GM12875 (cell line): ENCODE data around the gene STAT4.

ENCODE experiments used
- H3K4me3 ChIP-seq: one replicate; pipeline ENCODE4 v1.5.1; 2011; ENCODE audit warnings: low read depth, low read length, control low read depth
- TF ChIP-seq, protein P1 (sequence below): IDR thresholded peaks from 2 replicates; pipeline ENCODE4 v1.5.1; 2011; ENCODE audit warnings: low read depth, mild to moderate bottlenecking, control low read depth, inconsistent platforms, low read length, moderate library complexity, borderline replicate concordance; ENCODE audit not compliant: insufficient read depth

The STAT4 gene

DNA sequence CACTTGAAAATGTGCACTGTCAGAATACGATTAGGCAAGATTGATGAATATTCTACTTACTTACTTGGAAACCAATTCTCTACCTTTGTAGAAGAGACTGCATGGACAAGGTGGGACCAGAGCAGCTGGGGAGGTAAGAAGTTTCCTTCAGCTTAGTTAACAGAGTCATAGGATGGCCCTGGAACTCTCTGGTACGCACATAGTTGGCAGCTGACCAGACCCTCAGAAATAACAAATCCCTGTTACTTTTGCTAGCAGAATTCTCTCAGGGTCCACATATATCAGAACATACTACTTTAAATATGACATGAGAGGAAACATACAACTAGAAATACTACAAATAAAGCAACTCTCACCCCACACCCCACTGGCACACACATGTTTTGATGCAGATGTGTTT is 112.1 kb downstream of the STAT4 start:
- H3K4me3 ChIP-seq = no peak overlapping the region
- TF ChIP-seq, protein P1, sequence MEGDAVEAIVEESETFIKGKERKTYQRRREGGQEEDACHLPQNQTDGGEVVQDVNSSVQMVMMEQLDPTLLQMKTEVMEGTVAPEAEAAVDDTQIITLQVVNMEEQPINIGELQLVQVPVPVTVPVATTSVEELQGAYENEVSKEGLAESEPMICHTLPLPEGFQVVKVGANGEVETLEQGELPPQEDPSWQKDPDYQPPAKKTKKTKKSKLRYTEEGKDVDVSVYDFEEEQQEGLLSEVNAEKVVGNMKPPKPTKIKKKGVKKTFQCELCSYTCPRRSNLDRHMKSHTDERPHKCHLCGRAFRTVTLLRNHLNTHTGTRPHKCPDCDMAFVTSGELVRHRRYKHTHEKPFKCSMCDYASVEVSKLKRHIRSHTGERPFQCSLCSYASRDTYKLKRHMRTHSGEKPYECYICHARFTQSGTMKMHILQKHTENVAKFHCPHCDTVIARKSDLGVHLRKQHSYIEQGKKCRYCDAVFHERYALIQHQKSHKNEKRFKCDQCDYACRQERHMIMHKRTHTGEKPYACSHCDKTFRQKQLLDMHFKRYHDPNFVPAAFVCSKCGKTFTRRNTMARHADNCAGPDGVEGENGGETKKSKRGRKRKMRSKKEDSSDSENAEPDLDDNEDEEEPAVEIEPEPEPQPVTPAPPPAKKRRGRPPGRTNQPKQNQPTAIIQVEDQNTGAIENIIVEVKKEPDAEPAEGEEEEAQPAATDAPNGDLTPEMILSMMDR = no peak

DNA sequence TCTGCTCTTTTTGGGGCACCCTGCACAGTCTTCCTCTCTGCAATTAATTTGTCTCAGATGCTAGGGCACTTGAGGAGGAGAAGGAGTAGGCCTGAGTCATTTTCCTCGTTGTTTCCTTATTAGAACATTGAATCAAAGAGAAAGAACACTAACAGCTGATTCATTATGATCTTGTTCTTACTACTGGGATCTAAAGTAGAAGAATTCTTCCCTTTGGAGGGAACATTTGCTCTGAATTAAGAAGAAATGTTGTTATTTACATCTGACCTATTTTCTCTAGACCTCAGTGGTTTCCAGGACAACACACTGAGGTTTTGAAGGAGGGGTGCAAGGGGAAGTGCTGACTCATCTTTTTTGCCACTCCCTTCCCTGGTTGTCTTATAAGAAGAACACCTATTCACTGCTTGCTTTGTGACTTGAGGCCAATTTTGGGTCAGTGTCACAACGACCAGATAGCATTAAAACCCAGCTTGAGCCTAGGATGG is 112.5 kb downstream of the STAT4 start:
- H3K4me3 ChIP-seq = no peak overlapping the region
- TF ChIP-seq, protein P1 = no peak

DNA sequence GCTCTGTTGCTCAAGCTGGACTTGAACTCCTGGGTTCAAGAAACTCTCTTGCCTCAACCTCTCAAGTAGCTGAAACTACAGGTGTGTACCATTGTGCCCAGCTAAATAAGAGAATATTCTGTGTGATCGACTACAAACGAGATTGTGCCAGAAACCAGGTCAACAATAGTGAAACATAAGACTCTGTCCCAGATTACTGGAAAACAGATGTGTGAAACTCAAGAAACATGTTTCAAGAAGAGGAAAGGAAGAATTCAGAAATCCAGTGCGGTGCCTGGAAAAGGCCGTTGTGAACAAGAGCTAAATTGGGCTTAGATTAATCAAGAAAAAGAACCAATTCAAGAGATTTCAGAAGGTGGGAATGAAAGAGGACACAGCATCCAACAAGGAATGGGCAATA is 113.4 kb downstream of the STAT4 start:
- TF ChIP-seq, protein P1 = no peak
- H3K4me3 ChIP-seq = no peak overlapping the region

DNA sequence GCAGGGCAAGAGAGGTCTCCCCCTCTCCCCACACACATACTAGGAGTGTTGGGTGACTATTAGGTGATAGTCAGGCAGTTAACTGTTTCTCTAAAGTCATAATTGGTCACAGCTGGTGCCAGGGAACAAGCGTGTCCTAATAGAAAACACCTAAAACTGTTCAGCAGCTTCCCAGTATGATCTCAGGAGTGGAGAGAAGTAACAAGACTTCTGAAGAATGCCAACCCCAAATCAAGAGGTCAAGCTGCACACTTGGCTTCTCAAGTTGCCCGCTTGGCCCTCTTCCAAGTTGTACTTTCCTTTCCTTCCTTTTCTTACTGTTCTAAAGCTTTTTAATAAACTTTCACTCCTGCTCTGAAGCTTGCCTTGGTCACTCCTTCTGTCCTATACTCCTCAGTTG is 114.4 kb downstream of the STAT4 start:
- TF ChIP-seq, protein P1 = no peak
- H3K4me3 ChIP-seq = no peak overlapping the region

DNA sequence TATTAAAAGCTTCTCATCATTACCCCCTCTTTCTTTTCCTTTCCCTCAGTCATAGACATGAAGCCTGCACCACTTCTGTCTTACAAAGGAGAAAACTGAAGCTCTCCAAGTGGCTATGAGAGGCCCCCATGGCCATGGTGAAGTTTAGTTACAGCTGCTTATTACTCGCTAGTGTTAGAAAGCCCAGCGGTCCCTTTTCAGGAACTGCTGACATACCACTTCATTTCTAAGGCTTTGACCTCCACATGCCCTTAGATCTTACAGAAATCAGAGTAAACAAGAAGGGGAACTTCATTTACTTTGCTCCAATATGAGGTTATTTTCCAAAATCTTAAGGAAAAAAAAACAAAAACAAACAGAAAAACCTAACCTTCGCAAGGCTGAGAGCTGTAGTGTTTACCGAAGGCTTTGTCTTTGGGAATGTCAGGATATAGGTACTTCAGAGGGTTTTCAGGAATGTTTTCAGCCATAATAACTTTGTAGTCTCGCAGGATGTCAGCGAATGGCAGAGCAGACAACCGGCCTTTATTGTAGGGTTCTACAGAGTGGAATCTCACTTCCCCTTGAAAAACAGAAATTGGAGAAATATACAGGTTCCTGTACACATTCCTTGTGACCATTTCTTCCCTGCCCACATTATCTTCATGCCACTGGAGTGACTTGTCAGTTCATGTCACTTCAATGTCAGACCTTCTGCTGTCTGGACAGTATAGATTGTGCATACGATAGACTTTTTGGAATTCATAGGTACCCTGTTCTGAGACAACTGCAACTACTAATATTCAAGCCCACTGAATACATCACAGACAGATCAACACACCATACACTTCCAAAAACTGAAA is 118.0 kb downstream of the STAT4 start:
- H3K4me3 ChIP-seq = no peak overlapping the region
- TF ChIP-seq, protein P1 = no peak

DNA sequence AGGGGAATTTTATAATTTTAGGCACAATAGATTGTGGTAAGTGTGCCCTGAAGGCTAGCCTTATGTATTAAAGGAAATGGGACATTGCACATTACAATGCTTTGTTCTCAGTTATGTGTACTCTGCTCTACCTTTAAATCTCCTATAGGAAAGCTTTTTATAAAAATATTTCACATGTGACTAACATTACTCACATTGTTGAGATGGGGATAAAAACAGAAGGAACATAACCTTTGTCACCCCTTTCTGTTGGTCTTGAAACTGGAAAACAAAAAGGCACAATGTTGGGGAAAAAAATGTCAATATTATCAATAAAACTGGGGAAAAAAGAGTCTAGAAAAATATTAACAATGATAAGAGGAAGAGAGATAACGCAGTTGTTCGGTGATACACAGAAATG is 119.5 kb downstream of the STAT4 start:
- no peak overlapping the region for H3K4me3 ChIP-seq
- TF ChIP-seq, protein P1 = no peak
